ENCODE data around the gene MACROD1. TPM values are rescaled to one million over a fixed set of nuclear protein-coding genes. Genes with fewer than 3 reads are reported as not detected.

The MACROD1 gene
- total and polyA plus RNA-seq, 12 donors = 5.5 to 62.9 (median 26.8) TPM

DNA sequence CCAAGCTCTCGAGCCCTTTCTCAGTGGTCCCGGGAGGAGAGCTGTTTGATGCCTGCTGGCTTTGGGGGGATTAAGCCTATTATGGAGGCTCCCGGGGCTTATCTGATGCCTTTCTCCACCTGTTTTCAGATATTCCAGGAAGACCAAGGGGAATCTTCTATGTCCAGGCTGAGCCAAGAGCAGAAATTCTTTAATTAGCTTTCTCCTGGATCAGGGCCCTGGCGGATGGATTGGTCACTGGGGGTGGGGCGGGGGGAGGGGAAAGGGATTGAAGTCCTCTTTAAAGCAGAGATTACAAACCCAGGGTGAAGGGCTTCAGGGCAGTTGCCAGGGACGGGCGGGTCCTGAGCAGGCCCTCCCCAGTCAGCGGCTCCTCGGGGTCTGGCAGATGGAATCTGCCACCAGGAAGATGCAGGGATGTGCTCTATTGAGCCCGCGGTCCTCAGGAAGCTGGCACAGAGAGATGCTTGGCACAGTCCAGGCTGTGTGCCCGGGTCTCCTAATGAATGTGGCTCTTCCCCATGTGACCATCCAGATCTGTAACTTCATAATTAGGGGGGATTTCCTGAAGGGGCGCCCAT lies 33.6 kb downstream of the MACROD1 start:
- Histone ChIP-seq H3K36me3 (replicated peaks in 1 of 2) (no peaks in the 10 kb centered on the region), H3K4me1 (replicated peaks in 1 of 2) (no peaks in the 10 kb centered on the region), H3K27me3 (no peaks in the 10 kb centered on the region), H3K27ac (no peak overlapping the region), H3K4me3 (no peak overlapping the region), H3K9me3 (replicated peaks in 1 of 3) (no peaks in the 10 kb centered on the region)
- intact Hi-C loops (cut with DNase I) = no loop called here
- 73 to 81% (median 77%) methylated on average over 9 to 13 of the region's 13 CpGs for WGBS, 4 donors
- TF ChIP-seq CTCF (IDR thresholded peaks at IDR 0.05) = no peak
- DNase-seq = no peak

DNA sequence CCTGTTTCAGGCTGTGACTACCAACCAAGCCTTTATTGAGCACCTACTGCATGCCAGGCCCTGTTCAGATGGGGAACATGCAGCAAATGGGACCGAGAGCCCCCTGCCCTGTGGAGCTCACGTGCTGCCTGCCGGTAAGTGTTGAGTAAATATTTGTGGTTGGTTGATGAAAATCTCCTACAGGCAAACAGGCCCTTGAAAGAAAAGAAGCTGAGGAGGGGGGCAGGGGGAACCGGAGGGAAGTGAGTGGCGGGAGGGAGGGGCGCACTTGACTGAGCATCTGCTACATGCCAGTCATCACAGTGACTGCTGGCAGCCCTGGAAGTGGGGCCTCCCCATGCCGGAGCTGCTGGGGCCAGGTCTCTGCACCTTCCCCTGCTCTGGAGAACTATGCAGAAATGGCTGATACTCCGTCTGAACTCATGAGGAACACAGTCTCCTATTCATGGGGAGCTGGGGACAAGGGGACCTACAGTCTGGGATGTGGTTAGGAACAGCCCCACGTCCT lies 34.2 kb downstream of the MACROD1 start:
- no peaks in the 10 kb centered on the region for H3K36me3 ChIP-seq (replicated peaks in 1 of 2)
- no peak for DNase-seq
- no peak overlapping the region for H3K27ac ChIP-seq
- no peak overlapping the region for H3K4me3 ChIP-seq
- intact Hi-C loops (cut with DNase I) = no loop called here
- 72 to 85% (median 78%) methylated on average over 9 of the region's 9 CpGs for WGBS, 4 donors
- no peaks in the 10 kb centered on the region for H3K27me3 ChIP-seq
- H3K9me3 ChIP-seq (replicated peaks in 1 of 3) = no peaks in the 10 kb centered on the region
- TF ChIP-seq CTCF (IDR thresholded peaks at IDR 0.05) (no peak), POLR2A (IDR thresholded peaks at IDR 0.05) (no peak)
- H3K4me1 ChIP-seq (replicated peaks in 1 of 2) = no peaks in the 10 kb centered on the region

GRCh38 chr11:64130618-64131017 lies 35.3 kb downstream of the MACROD1 start:
- Histone ChIP-seq H3K4me1 (replicated peaks in 1 of 2) (no peaks in the 10 kb centered on the region), H3K9me3 (replicated peaks in 1 of 3) (no peaks in the 10 kb centered on the region), H3K36me3 (replicated peaks in 1 of 2) (no peaks in the 10 kb centered on the region), H3K27ac (no peak overlapping the region), H3K4me3 (no peak overlapping the region), H3K27me3 (no peaks in the 10 kb centered on the region)
- TF ChIP-seq POLR2A (IDR thresholded peaks at IDR 0.05) (no peak), CTCF (IDR thresholded peaks at IDR 0.05) (no peak)
- WGBS, 4 donors = 74 to 88% (median 76%) methylated on average over 13 of the region's 13 CpGs
- intact Hi-C loops (cut with DNase I) = no loop called here
- DNase-seq = no peak

- Histone ChIP-seq H3K4me1 (replicated peaks in 1 of 2) (no peaks in the 10 kb centered on the region), H3K9me3 (replicated peaks in 1 of 3) (no peaks in the 10 kb centered on the region), H3K36me3 (replicated peaks in 1 of 2) (no peaks in the 10 kb centered on the region), H3K27me3 (no peaks in the 10 kb centered on the region), H3K27ac (no peak overlapping the region), H3K4me3 (no peak overlapping the region)
- 90 to 100% (median 94%) methylated on average over 1 to 8 of the region's 8 CpGs for WGBS, 4 donors
- intact Hi-C loops (cut with DNase I) = no loop called here
- DNase-seq = no peak
- TF ChIP-seq CTCF (IDR thresholded peaks at IDR 0.05) (no peak), POLR2A (IDR thresholded peaks at IDR 0.05) (no peak)
Measured at GRCh38 chr11:64129403-64129802, 36.5 kb downstream of the MACROD1 start.

Measured in adrenal gland (tissue), 12 donors.